Neural cell (in vitro differentiated cells): ENCODE results near the gene AMPD2. TPM values are rescaled to one million over a fixed set of nuclear protein-coding genes. Genes with fewer than 3 reads are reported as not detected.
A peak's percentile ranks its signal among the peaks of the same experiment; 100 is the strongest.

ENCODE experiments used
- H2AFZ ChIP-seq: fragments of 200-600, 300-800 bp; sonication (generic), shearing (Covaris generic); 2 replicates; pipeline ENCODE4 v1.6.0; 2014; ENCODE audit warnings: low read depth, mild to moderate bottlenecking, antibody characterized with exemption, low read length, moderate library complexity
- H3F3A ChIP-seq: fragments of 200-600 bp; shearing (Covaris generic); 2 replicates; pipeline ENCODE4 v1.6.1; 2016; ENCODE audit warnings: mild to moderate bottlenecking, moderate library complexity, mixed read lengths, antibody characterized with exemption, low read length; ENCODE audit not compliant: insufficient read depth, poor library complexity, severe bottlenecking
- H3K27ac ChIP-seq: fragments of 200-600, 300-800 bp; sonication (generic), shearing (Covaris generic); 2 replicates; pipeline ENCODE4 v1.5.1; 2014; ENCODE audit warnings: mild to moderate bottlenecking, low read length, moderate library complexity
- H3K27me3 ChIP-seq: fragments of 300-800, 200-600 bp; sonication (generic), shearing (Covaris generic); 2 replicates; pipeline ENCODE4 v1.6.0; 2014; ENCODE audit warnings: mild to moderate bottlenecking, low read depth, low read length, moderate library complexity; ENCODE audit not compliant: insufficient read depth
- H3K36me3 ChIP-seq: fragments of 300-800, 200-600 bp; sonication (generic), shearing (Covaris generic); 2 replicates; pipeline ENCODE4 v1.5.1; 2014; ENCODE audit warnings: mild to moderate bottlenecking, antibody characterized with exemption, low read length, moderate library complexity; ENCODE audit not compliant: insufficient read depth
- H3K4me2 ChIP-seq: fragments of 300-800, 200-600 bp; sonication (generic), shearing (Covaris generic); 2 replicates; pipeline ENCODE4 v1.6.0; 2014; ENCODE audit warnings: mild to moderate bottlenecking, low read length
- H3K4me3 ChIP-seq: fragments of 300-800, 200-600 bp; sonication (generic), shearing (Covaris generic); 2 replicates; pipeline ENCODE4 v1.5.1; 2014; ENCODE audit warnings: mild to moderate bottlenecking, low read length, moderate library complexity
- H3K79me2 ChIP-seq: fragments of 200-600 bp; shearing (Covaris generic); replicated peaks from 2 replicates; pipeline ENCODE4 v1.6.0; 2014; ENCODE audit warnings: mild to moderate bottlenecking, low read length, moderate library complexity; ENCODE audit not compliant: insufficient read depth
- H3K9ac ChIP-seq: fragments of 300-800, 200-600 bp; sonication (generic), shearing (Covaris generic); 2 replicates; pipeline ENCODE4 v1.6.1; 2016; ENCODE audit warnings: mild to moderate bottlenecking, low read length, mixed read lengths
- H3K9me2 ChIP-seq: fragments of 200-600 bp; shearing (Covaris generic); 2 replicates; pipeline ENCODE4 v1.6.1; 2016; ENCODE audit warnings: mild to moderate bottlenecking, low read length, mixed read lengths; ENCODE audit not compliant: insufficient read depth
- H3K9me3 ChIP-seq: fragments of 200-600, 300-800 bp; sonication (generic), shearing (Covaris generic); 2 replicates; pipeline ENCODE4 v1.6.1; 2016; ENCODE audit warnings: mild to moderate bottlenecking, mixed run types, low read length, moderate library complexity, mixed read lengths
- H4K20me1 ChIP-seq: fragments of 200-600 bp; shearing (Covaris generic); 2 replicates; pipeline ENCODE4 v1.6.1; 2016; ENCODE audit warnings: mild to moderate bottlenecking, mixed run types; ENCODE audit not compliant: insufficient read depth
- CTCF ChIP-seq: fragments of 450-650 bp; IDR thresholded peaks from 2 replicates; pipeline ENCODE4 v1.5.1; 2014; ENCODE audit warnings: antibody characterized with exemption, mild to moderate bottlenecking, moderate library complexity; ENCODE audit not compliant: poor library complexity, severe bottlenecking
- EP300 ChIP-seq: fragments of 450-650 bp; conservative IDR thresholded peaks from 2 replicates; pipeline ENCODE4 v1.6.1; 2014; ENCODE audit warnings: antibody characterized with exemption, mild to moderate bottlenecking, moderate library complexity; ENCODE audit not compliant: poor library complexity, severe bottlenecking
- EZH2 ChIP-seq: fragments of 200-600, 300-800 bp; shearing (Covaris generic), sonication (generic); IDR thresholded peaks from 2 replicates; pipeline ENCODE4 v1.6.1; 2014; ENCODE audit warnings: antibody characterized with exemption, low read length, borderline replicate concordance, mild to moderate bottlenecking; ENCODE audit not compliant: insufficient read depth, poor library complexity, severe bottlenecking
- MXI1 ChIP-seq: fragments of 450-650 bp; conservative IDR thresholded peaks from 2 replicates; pipeline ENCODE4 v1.6.1; 2014; ENCODE audit warnings: antibody characterized with exemption, mild to moderate bottlenecking; ENCODE audit not compliant: poor library complexity, severe bottlenecking
- POLR2AphosphoS5 ChIP-seq: IDR thresholded peaks from 2 replicates; pipeline ENCODE4 v1.6.1; 2012
- RAD21 ChIP-seq: fragments of 450-650 bp; conservative IDR thresholded peaks from 2 replicates; pipeline ENCODE4 v1.6.1; 2014; ENCODE audit warnings: antibody characterized with exemption, mild to moderate bottlenecking, moderate library complexity
- REST ChIP-seq: IDR thresholded peaks from 2 replicates; pipeline ENCODE4 v1.6.1; 2012; ENCODE audit warnings: borderline replicate concordance
- SMC3 ChIP-seq: fragments of 450-650 bp; conservative IDR thresholded peaks from 2 replicates; pipeline ENCODE4 v1.6.1; 2014; ENCODE audit warnings: antibody characterized with exemption, mild to moderate bottlenecking, moderate library complexity; ENCODE audit not compliant: poor library complexity
- TAF1 ChIP-seq: IDR thresholded peaks from 2 replicates; pipeline ENCODE4 v1.6.1; 2012; ENCODE audit warnings: low read depth
- polyA plus RNA-seq: library from polyadenylated mRNA; depleted of rRNA; stranded (reverse); fragments of >200 nt; gene quantifications from 2 replicates; pipeline ENCODE4 v1.2.3, GENCODE V29; 2014

The AMPD2 gene
- polyA plus RNA-seq, 1 donor from 2014 or later, result 104 TPM

GRCh38 chr1:109653306-109653705, 33.7 kb downstream of the AMPD2 start (continued):
- TF ChIP-seq TAF1, result no peak

GRCh38 chr1:109654519-109654918, 34.9 kb downstream of the AMPD2 start:
- no peak overlapping the region for H3K9ac ChIP-seq
- no peak overlapping the region for H2AFZ ChIP-seq
- no peak overlapping the region for H3K4me2 ChIP-seq
- TF ChIP-seq MXI1, result no peak
- TF ChIP-seq POLR2AphosphoS5, result no peak
- no peak for TF ChIP-seq EZH2
- TF ChIP-seq CTCF, result no peak
- no peak for TF ChIP-seq EP300
- H3K36me3 ChIP-seq, result no peaks in the 10 kb centered on the region
- no peak overlapping the region for H3K27ac ChIP-seq
- H4K20me1 ChIP-seq, result no peaks in the 10 kb centered on the region
- H3K27me3 ChIP-seq, result no peaks in the 10 kb centered on the region
- no peaks in the 10 kb centered on the region for H3F3A ChIP-seq
- no peaks in the 10 kb centered on the region for H3K79me2 ChIP-seq
- H3K4me3 ChIP-seq, result no peak overlapping the region
- no peaks in the 10 kb centered on the region for H3K9me2 ChIP-seq
- H3K9me3 ChIP-seq, result no peaks in the 10 kb centered on the region

GRCh38 chr1:109655615-109656519, 36.2 kb downstream of the AMPD2 start, which contains the start of gene GSTM4:
GSTM4 (plus strand) TSS chr1:109656099; CDS start chr1:109656390, 291 bp downstream.
- H3K27me3 ChIP-seq, result no peaks in the 10 kb centered on the region

More at GRCh38 chr1:109655615-109656519, 36.2 kb downstream of the AMPD2 start, which contains the start of gene GSTM4:
- no peaks in the 10 kb centered on the region for H3K9me3 ChIP-seq
- H3K4me3 ChIP-seq, result peak within 1 kb of the TSS; percentile 59
- H3K4me2 ChIP-seq, result no peak within 1 kb of the TSS
- no peak within 1 kb of the TSS for H3K27ac ChIP-seq
- no peaks in the 10 kb centered on the region for H3F3A ChIP-seq
- H3K9me2 ChIP-seq, result no peaks in the 10 kb centered on the region
- no peaks in the 10 kb centered on the region for H4K20me1 ChIP-seq
- H2AFZ ChIP-seq, result no peak within 1 kb of the TSS
- H3K9ac ChIP-seq, result no peak within 1 kb of the TSS
- TF ChIP-seq CTCF (no peak), EP300 (no peak), RAD21 (no peak), EZH2 (no peak), MXI1 (no peak), REST (no peak), SMC3 (no peak), TAF1 (no peak), POLR2AphosphoS5 (no peak)
- no peaks in the 10 kb centered on the region for H3K36me3 ChIP-seq
- H3K79me2 ChIP-seq, result no peaks in the 10 kb centered on the region
